IPS-18a (cell line): ENCODE measurements around the gene TAF9.
"Not testable (repeated sequence)": the region's sequence is repeated elsewhere in the genome, so short reads cannot be mapped to it uniquely, and the experiment has no call there.

Experiments used
- H3K27ac ChIP-seq: one replicate; pipeline ENCODE4 v1.5.1; 2013; ENCODE audit warnings: low read length
- H3K27me3 ChIP-seq: one replicate; pipeline ENCODE4 v1.6.1; 2013; ENCODE audit warnings: mild to moderate bottlenecking, low read length; ENCODE audit not compliant: control insufficient read depth, insufficient read depth
- H3K36me3 ChIP-seq: one replicate; pipeline ENCODE4 v1.6.1; 2013; ENCODE audit warnings: low read depth, low read length; ENCODE audit not compliant: control insufficient read depth
- H3K4me1 ChIP-seq: one replicate; pipeline ENCODE4 v1.6.1; 2013; ENCODE audit warnings: low read depth, low read length; ENCODE audit not compliant: control insufficient read depth
- H3K4me3 ChIP-seq: one replicate; pipeline ENCODE4 v1.5.1; 2013; ENCODE audit warnings: low read length
- H3K9ac ChIP-seq: one replicate; pipeline ENCODE4 v1.6.1; 2013; ENCODE audit warnings: mild to moderate bottlenecking, low read length, moderate library complexity
- H3K9me3 ChIP-seq: one replicate; pipeline ENCODE4 v1.6.1; 2013; ENCODE audit warnings: low read depth, low read length; ENCODE audit not compliant: control insufficient read depth

TAF9 gene

GRCh38 chr5:69369340-69370121 lies at the start of gene TAF9, which contains the start of the genes AK6 and RAD17:
Gene TAF9, minus strand, starts transcription at chr5:69369520. Its CDS starts 3,783 bp downstream, at chr5:69365737.
Gene AK6, minus strand, starts transcription at chr5:69369520. Its CDS starts 30 bp downstream, at chr5:69369490.
Gene RAD17, plus strand, starts transcription at chr5:69369818. Its CDS starts 2,391 bp downstream, at chr5:69372209.
- Histone ChIP-seq H3K27ac (peak within 1 kb of the TSS; percentile 94), H3K9ac (peak within 1 kb of the TSS; percentile 98), H3K36me3 (peaks cover 26% of the 10 kb centered on the region), H3K9me3 (no peaks in the 10 kb centered on the region), H3K27me3 (no peaks in the 10 kb centered on the region), H3K4me3 (peak within 1 kb of the TSS; percentile 97), H3K4me1 (peaks cover 12% of the 10 kb centered on the region)

- Histone ChIP-seq H3K9me3 (no peaks in the 10 kb centered on the region), H3K27me3 (peaks cover 17% of the 10 kb centered on the region), H3K9ac (no peak overlapping the region), H3K27ac (no peak overlapping the region), H3K4me3 (no peak overlapping the region), H3K36me3 (peaks cover 3% of the 10 kb centered on the region), H3K4me1 (peaks cover 7% of the 10 kb centered on the region)
These were observed 49.2 kb upstream of the TAF9 start for GRCh38 chr5:69418554-69418953.

- Histone ChIP-seq H3K9me3 (no peaks in the 10 kb centered on the region), H3K4me1 (peaks cover 7% of the 10 kb centered on the region), H3K27me3 (peaks cover 17% of the 10 kb centered on the region), H3K36me3 (peaks cover 5% of the 10 kb centered on the region), H3K27ac (no peak overlapping the region), H3K9ac (peak overlapping the region; percentile 93), H3K4me3 (peak overlapping the region; percentile 82)
These were observed 47.4 kb upstream of the TAF9 start for GRCh38 chr5:69416699-69417098.

GRCh38 chr5:69416180-69416579 lies 46.9 kb upstream of the TAF9 start:
- H3K36me3 ChIP-seq, result peaks cover 9% of the 10 kb centered on the region
- H3K27ac ChIP-seq, result no peak overlapping the region
- H3K9ac ChIP-seq, result peak overlapping the region; percentile 93
- peaks cover 17% of the 10 kb centered on the region for H3K27me3 ChIP-seq
- peaks cover 7% of the 10 kb centered on the region for H3K4me1 ChIP-seq
- H3K4me3 ChIP-seq, result peak overlapping the region; percentile 82
- H3K9me3 ChIP-seq, result no peaks in the 10 kb centered on the region

- H3K4me1 ChIP-seq, result peaks cover 7% of the 10 kb centered on the region
- peak overlapping the region; percentile 93 for H3K9ac ChIP-seq
- H3K27ac ChIP-seq, result peak overlapping the region; percentile 19
- no peaks in the 10 kb centered on the region for H3K9me3 ChIP-seq
- peaks cover 17% of the 10 kb centered on the region for H3K27me3 ChIP-seq
- H3K4me3 ChIP-seq, result peak overlapping the region; percentile 82
- H3K36me3 ChIP-seq, result peaks cover 11% of the 10 kb centered on the region
These were observed 46.3 kb upstream of the TAF9 start for GRCh38 chr5:69415584-69415958.

- Histone ChIP-seq H3K27me3 (peaks cover 17% of the 10 kb centered on the region), H3K4me1 (peaks cover 7% of the 10 kb centered on the region), H3K9ac (peak within 1 kb of the TSS; percentile 93), H3K27ac (peak within 1 kb of the TSS; percentile 19), H3K36me3 (peaks cover 13% of the 10 kb centered on the region), H3K4me3 (peak within 1 kb of the TSS; percentile 82), H3K9me3 (no peaks in the 10 kb centered on the region)
These were observed 45.7 kb upstream of the TAF9 start, which contains the start of gene MARVELD2 for GRCh38 chr5:69414885-69415583. Gene MARVELD2, plus strand, starts transcription at chr5:69415116. Its CDS starts 4,270 bp downstream, at chr5:69419386.

- peaks cover 14% of the 10 kb centered on the region for H3K36me3 ChIP-seq
- H3K9me3 ChIP-seq, result no peaks in the 10 kb centered on the region
These were observed 35.5 kb upstream of the TAF9 start for GRCh38 chr5:69404659-69405330.

GRCh38 chr5:69378376-69378775 lies 9.1 kb upstream of the TAF9 start:
- Histone ChIP-seq H3K4me1 (no peaks in the 10 kb centered on the region), H3K27ac (no peak overlapping the region), H3K36me3 (peaks cover 47% of the 10 kb centered on the region), H3K9me3 (no peaks in the 10 kb centered on the region), H3K4me3 (no peak overlapping the region), H3K27me3 (no peaks in the 10 kb centered on the region), H3K9ac (no peak overlapping the region)

More at GRCh38 chr5:69404659-69405330, 35.5 kb upstream of the TAF9 start:
- Histone ChIP-seq H3K27ac (no peak overlapping the region), H3K9ac (no peak overlapping the region), H3K4me3 (no peak overlapping the region), H3K4me1 (no peaks in the 10 kb centered on the region), H3K27me3 (no peaks in the 10 kb centered on the region)

GRCh38 chr5:69374911-69375446 lies 5.7 kb upstream of the TAF9 start:
- no peaks in the 10 kb centered on the region for H3K27me3 ChIP-seq
- no peak overlapping the region for H3K4me3 ChIP-seq
- no peak overlapping the region for H3K27ac ChIP-seq
- no peaks in the 10 kb centered on the region for H3K9me3 ChIP-seq
- no peak overlapping the region for H3K9ac ChIP-seq
- peaks cover 30% of the 10 kb centered on the region for H3K36me3 ChIP-seq
- H3K4me1 ChIP-seq, result peaks cover 5% of the 10 kb centered on the region

GRCh38 chr5:69372394-69372793 lies 3.1 kb upstream of the TAF9 start:
- H3K27me3 ChIP-seq, result no peaks in the 10 kb centered on the region
- H3K27ac ChIP-seq, result no peak overlapping the region
- no peak overlapping the region for H3K4me3 ChIP-seq
- peaks cover 21% of the 10 kb centered on the region for H3K36me3 ChIP-seq
- no peaks in the 10 kb centered on the region for H3K9me3 ChIP-seq
- H3K9ac ChIP-seq, result no peak overlapping the region
- H3K4me1 ChIP-seq, result peaks cover 12% of the 10 kb centered on the region

- H3K27me3 ChIP-seq, H3K9me3 ChIP-seq, H3K27ac ChIP-seq: not testable (repeated sequence)
- Histone ChIP-seq H3K36me3 (peaks cover 25% of the 10 kb centered on the region), H3K9ac (peak overlapping the region; percentile 98), H3K4me1 (peaks cover 12% of the 10 kb centered on the region), H3K4me3 (peak overlapping the region; percentile 97)
These were observed 1.0 kb upstream of the TAF9 start for GRCh38 chr5:69370335-69370734.
